IMR-90 (cell line): Measurements from ENCODE around the gene TMEM45B.

Experiments
- CEBPB ChIP-seq: IDR thresholded peaks from 2 replicates; pipeline ENCODE4 v1.6.1; 2012; ENCODE audit warnings: low read depth, low read length, improper control_type of control experiment
- CHD1 ChIP-seq: IDR thresholded peaks from 2 replicates; pipeline ENCODE4 v1.6.1; 2012; ENCODE audit warnings: low read depth, low read length, improper control_type of control experiment

DNA sequence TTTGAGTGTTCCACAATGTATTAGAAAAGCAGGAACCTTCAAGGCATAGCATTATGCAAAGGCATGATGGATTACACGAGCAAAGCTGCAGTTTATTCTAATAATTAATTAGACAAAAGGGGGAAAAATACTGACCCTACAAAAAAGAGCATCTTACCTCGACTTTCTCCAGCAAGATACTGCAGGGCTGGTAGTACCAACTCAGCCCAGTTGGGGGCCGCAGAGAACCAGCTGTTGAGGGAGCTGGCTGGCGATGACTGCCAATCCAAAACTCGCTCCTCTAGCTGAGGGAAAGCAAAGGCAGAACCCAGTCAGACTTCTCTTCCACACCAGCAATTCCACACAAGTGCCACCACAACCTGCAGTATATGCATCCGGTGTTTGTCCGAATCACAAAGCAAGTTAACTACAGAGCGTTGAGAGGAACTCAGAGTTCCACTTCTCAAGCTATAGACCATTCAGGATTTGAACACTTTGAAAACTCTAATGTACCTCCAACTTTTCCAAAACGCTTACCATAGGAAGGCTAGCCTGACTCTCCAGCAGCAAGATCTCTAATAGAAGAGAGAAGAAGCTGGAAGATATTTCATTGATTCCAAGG is 66.0 kb downstream of the TMEM45B start:
- TF ChIP-seq CEBPB = no peak
- TF ChIP-seq CHD1 = no peak
